Mesodermal cell (in vitro differentiated cells): ENCODE results near the gene SLC16A4. TPM values are rescaled to one million over a fixed set of nuclear protein-coding genes. Genes with fewer than 3 reads are reported as not detected.
"Not testable (repeated sequence)": the region's sequence is repeated elsewhere in the genome, so short reads cannot be mapped to it uniquely, and the experiment has no call there.

Experiments used
- H3K27ac ChIP-seq: 2 replicates; pipeline ENCODE4 v1.7.0; 2013; ENCODE audit warnings: mild to moderate bottlenecking, low read depth, low read length, moderate library complexity; ENCODE audit not compliant: severe bottlenecking
- H3K36me3 ChIP-seq: 2 replicates; pipeline ENCODE4 v1.7.1; 2013; ENCODE audit warnings: mild to moderate bottlenecking, low read length, moderate library complexity; ENCODE audit not compliant: control insufficient read depth, insufficient read depth
- H3K4me1 ChIP-seq: one replicate; pipeline ENCODE4 v1.7.1; 2013; ENCODE audit warnings: mild to moderate bottlenecking, low read length; ENCODE audit not compliant: insufficient read depth, control insufficient read depth, poor library complexity, severe bottlenecking
- H3K4me3 ChIP-seq: 2 replicates; pipeline ENCODE4 v1.7.0; 2013; ENCODE audit warnings: low read length, control low read depth, mild to moderate bottlenecking; ENCODE audit not compliant: insufficient read depth, poor library complexity, severe bottlenecking; ENCODE audit errors: extremely low read depth
- H3K9me3 ChIP-seq: 2 replicates; pipeline ENCODE4 v1.7.1; 2013; ENCODE audit warnings: mild to moderate bottlenecking, low read length, moderate library complexity; ENCODE audit not compliant: control insufficient read depth
- WGBS, 2 experiments: methylation state at CpG; one replicate each; pipeline ENCODE4 v1.1.5; 2013; ENCODE audit warnings: missing lambda C conversion rate in 2 of 2; ENCODE audit not compliant: insufficient coverage in 2 of 2; 5-methylcytosine and 5-hydroxymethylcytosine counted together
- polyA plus RNA-seq, 2 experiments: library from polyadenylated mRNA; stranded (reverse); fragments of 50-300 nt; gene quantifications; one replicate each; pipeline ENCODE4 v1.2.3, GENCODE V29; 2013

SLC16A4 gene
- 6.6 TPM for polyA plus RNA-seq (2013, experiment 1 of 2)
- 5.8 TPM for polyA plus RNA-seq (2013, experiment 2 of 2)

GRCh38 chr1:110390692-110391245 is at the start of gene SLC16A4:
Gene SLC16A4, minus strand, starts transcription at chr1:110391026. Its CDS starts 1,703 bp downstream, at chr1:110389323.
- peak within 1 kb of the TSS; percentile 74 for H3K27ac ChIP-seq
- peak within 1 kb of the TSS; percentile 16 for H3K4me3 ChIP-seq
- WGBS, 2 experiments, result 9 to 20% methylated on average over 1 to 4 of the region's 8 CpGs

GRCh38 chr1:110439873-110440272 is 49.0 kb upstream of the SLC16A4 start:
- H3K9me3 ChIP-seq, H3K4me3 ChIP-seq, H3K27ac ChIP-seq, H3K36me3 ChIP-seq: not testable (repeated sequence)
- WGBS, 2 experiments, result no CpG with 5 or more reads among the region's 3 CpGs
- peaks cover 36% of the 10 kb centered on the region for H3K4me1 ChIP-seq

More at GRCh38 chr1:110390692-110391245, at the start of gene SLC16A4:
- Histone ChIP-seq H3K9me3 (no peaks in the 10 kb centered on the region), H3K36me3 (peaks cover 18% of the 10 kb centered on the region), H3K4me1 (peaks cover 26% of the 10 kb centered on the region)

- H3K4me1 ChIP-seq, result peaks cover 41% of the 10 kb centered on the region
- no peaks in the 10 kb centered on the region for H3K9me3 ChIP-seq
- H3K4me3 ChIP-seq, result no peak overlapping the region
- 80 to 95% methylated on average over 3 to 4 of the region's 4 CpGs for WGBS, 2 experiments
- no peaks in the 10 kb centered on the region for H3K36me3 ChIP-seq
- peak overlapping the region; percentile 45 for H3K27ac ChIP-seq
Measured at GRCh38 chr1:110438893-110439292, 48.1 kb upstream of the SLC16A4 start.

- WGBS, 2 experiments, result 70 to 85% methylated on average over 5 of the region's 9 CpGs
- H3K36me3 ChIP-seq, H3K9me3 ChIP-seq, H3K4me3 ChIP-seq: not testable (repeated sequence)
- H3K27ac ChIP-seq, result peak overlapping the region; percentile 74
- peaks cover 50% of the 10 kb centered on the region for H3K4me1 ChIP-seq
Measured at GRCh38 chr1:110437645-110438299, 46.9 kb upstream of the SLC16A4 start.

- Histone ChIP-seq H3K36me3 (no peaks in the 10 kb centered on the region), H3K4me1 (peaks cover 50% of the 10 kb centered on the region), H3K27ac (peak overlapping the region; percentile 88), H3K9me3 (no peaks in the 10 kb centered on the region), H3K4me3 (no peak overlapping the region)
- WGBS, 2 experiments, result 54 to 57% methylated on average over 3 to 5 of the region's 7 CpGs
Measured at GRCh38 chr1:110436635-110437034, 45.8 kb upstream of the SLC16A4 start.

- Histone ChIP-seq H3K4me3 (no peak overlapping the region), H3K36me3 (no peaks in the 10 kb centered on the region), H3K9me3 (no peaks in the 10 kb centered on the region), H3K27ac (no peak overlapping the region), H3K4me1 (peaks cover 47% of the 10 kb centered on the region)
- 100% methylated on average over 1 to 3 of the region's 3 CpGs for WGBS, 2 experiments
Measured at GRCh38 chr1:110434946-110435345, 44.1 kb upstream of the SLC16A4 start.

GRCh38 chr1:110433803-110434202 is 43.0 kb upstream of the SLC16A4 start:
- WGBS, 2 experiments, result 11 to 20% methylated on average over 2 of the region's 3 CpGs
- Histone ChIP-seq H3K36me3 (no peaks in the 10 kb centered on the region), H3K4me3 (no peak overlapping the region), H3K27ac (peak overlapping the region; percentile 5), H3K4me1 (peaks cover 41% of the 10 kb centered on the region), H3K9me3 (no peaks in the 10 kb centered on the region)

GRCh38 chr1:110433213-110433612 is 42.4 kb upstream of the SLC16A4 start:
- no peak overlapping the region for H3K4me3 ChIP-seq
- H3K27ac ChIP-seq, result no peak overlapping the region
- no peaks in the 10 kb centered on the region for H3K36me3 ChIP-seq
- H3K9me3 ChIP-seq, result no peaks in the 10 kb centered on the region
- peaks cover 35% of the 10 kb centered on the region for H3K4me1 ChIP-seq
- WGBS, 2 experiments, result 85 to 92% methylated on average over 2 of the region's 2 CpGs

- WGBS, 2 experiments, result 100% methylated on average over 1 of the region's 4 CpGs; no CpG with 5 or more reads in 1 of the 2 experiments
- Histone ChIP-seq H3K9me3 (no peaks in the 10 kb centered on the region), H3K27ac (no peak overlapping the region), H3K4me3 (no peak overlapping the region), H3K4me1 (peaks cover 15% of the 10 kb centered on the region), H3K36me3 (no peaks in the 10 kb centered on the region)
Measured at GRCh38 chr1:110430901-110431300, 40.1 kb upstream of the SLC16A4 start.

GRCh38 chr1:110430366-110430765 is 39.5 kb upstream of the SLC16A4 start:
- Histone ChIP-seq H3K36me3 (no peaks in the 10 kb centered on the region), H3K9me3 (no peaks in the 10 kb centered on the region), H3K27ac (no peak overlapping the region), H3K4me3 (no peak overlapping the region), H3K4me1 (peaks cover 14% of the 10 kb centered on the region)
- 78 to 94% methylated on average over 3 to 6 of the region's 6 CpGs for whole genome bisulfite sequencing, 2 experiments

GRCh38 chr1:110428946-110429345 is 38.1 kb upstream of the SLC16A4 start:
- Histone ChIP-seq H3K4me3 (no peak overlapping the region), H3K36me3 (no peaks in the 10 kb centered on the region), H3K27ac (no peak overlapping the region), H3K4me1 (peaks cover 10% of the 10 kb centered on the region), H3K9me3 (no peaks in the 10 kb centered on the region)
- 95 to 100% methylated on average over 2 of the region's 4 CpGs for WGBS, 2 experiments
